Immature natural killer cell (primary cell): ENCODE measurements around the gene RUNX1. TPM values are rescaled to one million over a fixed set of nuclear protein-coding genes. Genes with fewer than 3 reads are reported as not detected.

ENCODE experiments used
- DNase-seq, 3 donors: peaks; one replicate each; pipeline ENCODE4 v3.0.0; 2022; ENCODE audit warnings: mixed read lengths in 1 of 3
- H3K27ac Mint-ChIP-seq, 6 donors: one replicate each; pipeline ENCODE4 v1.8.0; 2020; ENCODE audit warnings: mixed read lengths in 6 of 6, mild to moderate bottlenecking in 5 of 6, inconsistent platforms in 4 of 6, moderate library complexity in 3 of 6
- H3K27me3 Mint-ChIP-seq, 3 donors: one replicate each; pipeline ENCODE4 v1.8.0; 2020 to 2021; ENCODE audit warnings: low read depth in 3 of 3, mild to moderate bottlenecking in 3 of 3, mixed read lengths in 3 of 3, moderate library complexity in 3 of 3, inconsistent platforms in 1 of 3
- H3K36me3 Mint-ChIP-seq, 3 donors: one replicate each; pipeline ENCODE4 v1.8.0; 2020; ENCODE audit warnings: mixed read lengths in 3 of 3, inconsistent platforms in 2 of 3, mild to moderate bottlenecking in 2 of 3
- H3K4me1 Mint-ChIP-seq, 2 donors: one replicate each; pipeline ENCODE4 v1.8.0; 2020; ENCODE audit warnings: inconsistent platforms in 2 of 2, mild to moderate bottlenecking in 2 of 2, mixed read lengths in 2 of 2, moderate library complexity in 1 of 2
- H3K4me3 Mint-ChIP-seq, 5 donors: one replicate each; pipeline ENCODE4 v1.8.0; 2020; ENCODE audit warnings: mild to moderate bottlenecking in 5 of 5, mixed read lengths in 5 of 5, inconsistent platforms in 3 of 5, moderate library complexity in 3 of 5
- H3K9me3 Mint-ChIP-seq, 6 donors: one replicate each; pipeline ENCODE4 v1.8.0; 2020; ENCODE audit warnings: mild to moderate bottlenecking in 6 of 6, mixed read lengths in 6 of 6, inconsistent platforms in 4 of 6, moderate library complexity in 3 of 6
- polyA plus RNA-seq, 3 donors: library from polyadenylated mRNA; unstranded; fragments of 300-500 nt; fragmentation: Illumina TruSeq; gene quantifications; one replicate each; pipeline ENCODE4 v1.2.3, GENCODE V29; 2021

RUNX1 gene
- polyA plus RNA-seq, 3 donors from 2014 or later: 6.2 to 25.2 (median 10.6) TPM

DNA sequence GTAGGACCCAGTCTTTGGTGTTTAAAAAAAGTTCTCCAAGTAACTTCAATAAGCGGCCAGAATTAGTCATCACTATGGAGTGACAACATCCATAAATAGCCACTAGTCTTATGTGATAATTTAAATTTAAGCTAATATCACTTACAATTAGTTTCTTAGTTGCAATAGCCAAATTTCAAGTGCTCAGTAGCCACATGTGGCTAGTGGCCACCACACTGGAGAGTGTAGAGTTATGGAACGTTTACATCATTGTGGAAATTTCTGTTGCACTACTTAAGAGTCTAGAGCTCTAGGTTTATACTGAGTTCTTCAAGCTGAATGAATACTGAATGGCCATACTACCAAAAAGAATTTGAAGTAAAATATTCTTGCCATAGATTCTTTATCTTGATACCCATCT, 121.1 kb downstream of the RUNX1 start:
- H3K27ac Mint-ChIP-seq: no peak overlapping the region
- DNase-seq: no peak
- no peak overlapping the region for H3K4me3 Mint-ChIP-seq
- no peaks in the 10 kb centered on the region for H3K27me3 Mint-ChIP-seq
- peaks cover 59 to 80% of the 10 kb centered on the region in 2 donors for H3K4me1 Mint-ChIP-seq
- H3K9me3 Mint-ChIP-seq: peaks cover 0 to 1% (median 0%) of the 10 kb centered on the region in 6 donors
- H3K36me3 Mint-ChIP-seq: peaks cover 0 to 12% (median 3%) of the 10 kb centered on the region in 3 donors

DNA sequence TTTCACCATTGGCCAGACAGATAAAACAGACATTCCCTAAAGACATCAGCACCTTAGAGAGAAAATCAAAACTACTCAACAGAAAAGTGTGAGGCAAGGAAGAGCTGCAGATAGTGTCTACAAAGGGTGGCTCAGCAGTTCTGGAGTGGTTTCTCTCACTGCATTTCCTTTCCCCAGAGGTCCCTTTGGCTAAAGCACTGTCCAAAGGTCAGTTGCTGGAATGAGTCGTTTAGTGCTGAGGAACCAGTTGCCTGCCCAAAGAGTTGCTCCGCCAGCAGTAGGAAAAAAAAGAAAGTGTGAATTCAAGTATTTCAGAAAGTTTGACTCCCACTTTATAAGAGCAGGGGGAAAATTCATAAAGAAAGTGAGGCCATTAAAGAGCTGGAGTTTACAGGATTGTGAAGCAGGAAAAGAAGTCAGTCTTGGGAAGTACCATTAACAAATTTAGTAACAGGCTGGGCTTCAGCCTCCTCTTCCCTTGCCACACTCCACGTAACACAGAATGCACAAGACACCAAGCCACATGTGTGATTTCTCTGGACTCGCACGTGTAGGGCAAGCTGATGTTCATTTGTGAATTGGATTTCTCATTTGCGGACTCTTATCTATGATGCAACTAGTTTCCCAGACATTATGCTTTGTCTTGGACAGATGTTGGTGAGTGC, 122.2 kb downstream of the RUNX1 start:
- Mint-ChIP-seq H3K27ac (no peak overlapping the region), H3K9me3 (peaks cover 0 to 1% (median 0%) of the 10 kb centered on the region in 6 donors), H3K4me3 (no peak overlapping the region), H3K27me3 (no peaks in the 10 kb centered on the region), H3K36me3 (peaks cover 2 to 12% (median 3%) of the 10 kb centered on the region in 3 donors), H3K4me1 (peaks cover 58 to 80% of the 10 kb centered on the region in 2 donors)
- DNase-seq: no peak

DNA sequence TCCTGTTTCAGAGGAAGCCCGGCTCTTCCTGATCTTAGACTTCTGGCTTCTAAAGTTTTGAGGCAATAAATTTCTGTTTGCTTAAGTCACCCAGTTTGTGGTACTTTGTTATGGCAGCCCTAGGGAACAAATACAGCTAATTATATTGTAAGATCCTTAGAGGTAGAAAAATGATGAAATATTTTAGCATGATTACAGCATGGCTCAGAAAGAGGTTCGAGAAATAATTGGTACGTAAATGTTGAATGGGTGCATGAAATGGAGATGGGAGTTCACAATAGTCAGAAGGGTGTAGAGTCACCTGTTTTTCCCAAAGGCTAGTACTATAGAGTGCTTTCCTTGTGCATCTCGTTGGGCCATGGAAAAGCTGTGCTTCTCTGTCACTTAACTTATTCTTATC, 123.5 kb downstream of the RUNX1 start:
- Mint-ChIP-seq H3K27me3 (no peaks in the 10 kb centered on the region), H3K4me1 (peaks cover 54 to 77% of the 10 kb centered on the region in 2 donors), H3K9me3 (peaks cover 0 to 1% (median 0%) of the 10 kb centered on the region in 6 donors), H3K27ac (no peak overlapping the region), H3K36me3 (peaks cover 3 to 16% (median 7%) of the 10 kb centered on the region in 3 donors), H3K4me3 (no peak overlapping the region)
- DNase-seq: no peak

DNA sequence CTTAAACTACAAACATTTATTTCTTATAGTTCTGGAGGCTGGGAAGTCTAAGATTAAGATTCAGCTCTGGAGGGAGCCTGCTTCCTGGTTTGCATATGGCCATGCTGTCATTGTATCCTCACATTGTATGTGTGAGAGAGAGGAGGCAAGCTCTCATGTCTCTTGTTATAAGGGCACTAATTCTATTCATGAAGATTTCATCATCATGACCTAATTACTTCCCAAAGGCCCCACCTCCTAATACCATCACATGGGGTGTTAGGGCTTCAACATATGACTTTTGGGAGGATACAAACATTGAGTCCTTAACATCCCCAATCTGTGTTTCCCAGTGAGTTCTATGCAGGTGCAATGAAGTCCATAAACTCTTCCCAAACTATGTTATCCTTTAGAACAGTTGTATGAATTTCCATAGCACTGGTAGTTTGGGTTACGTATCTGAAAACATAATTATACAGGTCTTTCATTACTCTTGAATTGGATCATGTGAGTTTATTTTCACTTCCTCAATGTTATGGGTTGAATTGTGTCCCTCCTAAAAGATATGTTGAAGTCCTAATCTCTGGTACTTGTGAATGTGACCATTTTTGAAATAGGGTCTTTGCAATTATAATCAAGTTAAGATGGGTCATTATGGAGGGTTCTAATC, 124.2 kb downstream of the RUNX1 start:
- Mint-ChIP-seq H3K4me1 (peaks cover 54 to 76% of the 10 kb centered on the region in 2 donors), H3K36me3 (peaks cover 3 to 16% (median 7%) of the 10 kb centered on the region in 3 donors), H3K27me3 (no peaks in the 10 kb centered on the region), H3K9me3 (peaks cover 0 to 1% (median 0%) of the 10 kb centered on the region in 6 donors), H3K27ac (peak overlapping the region in 1 of 6 donors; percentile 1), H3K4me3 (no peak overlapping the region)
- DNase-seq: no peak

DNA sequence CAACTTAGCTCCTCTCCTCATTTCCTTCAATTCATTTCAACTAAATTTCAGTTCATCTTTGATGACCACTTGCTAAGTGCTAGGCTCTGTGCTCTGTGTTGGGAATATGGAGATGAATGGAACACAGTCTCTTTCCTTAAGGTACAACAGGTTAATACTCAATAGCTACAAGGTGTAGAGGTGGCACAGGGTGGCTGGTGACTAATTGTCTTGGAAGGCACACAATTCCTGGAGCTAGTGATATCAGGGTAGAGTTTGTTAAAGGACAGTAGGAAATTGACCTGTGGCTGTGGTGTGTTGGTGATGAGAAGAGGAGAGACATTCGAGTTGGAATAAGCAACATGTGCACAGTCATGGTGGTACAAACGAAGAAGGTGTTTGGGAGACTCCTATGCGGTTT, 124.9 kb downstream of the RUNX1 start:
- Mint-ChIP-seq H3K4me3 (no peak overlapping the region), H3K36me3 (peaks cover 3 to 16% (median 7%) of the 10 kb centered on the region in 3 donors), H3K9me3 (peaks cover 0 to 1% (median 0%) of the 10 kb centered on the region in 6 donors), H3K4me1 (peaks cover 57 to 79% of the 10 kb centered on the region in 2 donors), H3K27me3 (no peaks in the 10 kb centered on the region), H3K27ac (peak overlapping the region in 4 of 6 donors; percentile 10 to 36 (median 22))
- no peak for DNase-seq

DNA sequence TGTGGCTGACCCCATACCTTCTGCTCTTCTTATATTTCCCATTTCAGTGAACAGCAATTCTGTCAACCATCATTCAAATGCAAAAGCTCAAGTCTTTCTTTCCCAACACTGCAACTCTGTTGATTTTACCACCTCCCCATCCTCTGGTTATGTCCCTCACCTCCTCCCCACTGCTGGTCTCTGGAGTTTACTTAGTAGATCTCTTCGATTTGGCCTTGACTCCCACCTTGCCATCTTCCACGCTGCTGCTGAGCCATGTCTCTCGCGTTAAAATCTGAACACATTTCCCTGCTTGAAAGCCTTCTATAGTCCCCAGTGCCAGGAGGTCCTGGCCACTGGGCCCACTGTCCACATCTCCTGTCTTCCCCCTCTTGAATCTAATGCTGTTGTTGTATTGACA, 125.5 kb downstream of the RUNX1 start:
- Mint-ChIP-seq H3K36me3 (peaks cover 3 to 16% (median 7%) of the 10 kb centered on the region in 3 donors), H3K27me3 (no peaks in the 10 kb centered on the region), H3K4me3 (peak overlapping the region in 1 of 5 donors; percentile 0), H3K27ac (peak overlapping the region in 4 of 6 donors; percentile 9 to 32 (median 12)), H3K4me1 (peaks cover 60 to 79% of the 10 kb centered on the region in 2 donors), H3K9me3 (peaks cover 0 to 1% (median 0%) of the 10 kb centered on the region in 6 donors)
- no peak for DNase-seq

DNA sequence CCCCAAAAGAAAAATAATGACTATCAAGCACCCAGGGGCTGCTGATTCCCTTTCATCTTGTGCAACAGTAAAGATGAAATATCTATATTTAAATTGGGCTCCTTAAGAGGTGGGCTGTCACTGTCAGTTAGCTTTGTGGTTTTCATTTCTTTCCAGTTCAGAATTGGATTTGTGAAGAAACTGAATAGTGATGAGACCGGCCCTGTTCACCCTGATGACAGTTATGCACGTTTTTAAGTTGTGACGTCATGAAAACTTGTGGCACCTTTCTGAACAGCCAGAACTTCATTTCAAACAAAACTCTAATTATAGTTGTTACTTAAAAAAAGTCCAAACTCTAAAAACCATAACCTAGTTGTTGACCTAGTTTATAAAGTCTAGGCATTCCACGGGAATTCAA, 125.9 kb downstream of the RUNX1 start:
- H3K36me3 Mint-ChIP-seq: peaks cover 3 to 16% (median 7%) of the 10 kb centered on the region in 3 donors
- peaks cover 60 to 79% of the 10 kb centered on the region in 2 donors for H3K4me1 Mint-ChIP-seq
- H3K9me3 Mint-ChIP-seq: peaks cover 0 to 1% (median 0%) of the 10 kb centered on the region in 6 donors
- no peak for DNase-seq
- peak overlapping the region in 1 of 6 donors; percentile 32 for H3K27ac Mint-ChIP-seq
- H3K27me3 Mint-ChIP-seq: no peaks in the 10 kb centered on the region
- H3K4me3 Mint-ChIP-seq: no peak overlapping the region

DNA sequence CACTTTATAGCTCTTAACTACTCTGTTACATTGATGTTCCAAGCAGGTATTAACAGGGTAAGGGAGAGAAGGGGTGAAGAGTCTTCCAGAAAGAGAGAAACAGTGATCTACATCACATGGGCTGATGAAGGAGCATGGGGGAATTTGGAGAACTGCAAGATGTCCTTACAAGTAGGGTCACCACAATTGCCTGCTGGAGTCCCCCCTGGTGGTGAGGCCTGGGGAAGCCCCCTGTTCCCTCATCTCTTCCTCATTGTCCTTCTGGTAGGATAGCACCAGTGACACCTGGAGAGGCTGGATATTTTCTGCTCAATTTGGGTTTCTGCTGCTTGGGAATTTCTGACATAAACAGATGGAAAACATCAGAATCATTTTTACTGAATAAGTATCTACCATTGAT, 126.6 kb downstream of the RUNX1 start:
- H3K27ac Mint-ChIP-seq: peak overlapping the region in 1 of 6 donors; percentile 32
- H3K4me1 Mint-ChIP-seq: peaks cover 63 to 80% of the 10 kb centered on the region in 2 donors
- H3K27me3 Mint-ChIP-seq: no peaks in the 10 kb centered on the region
- no peak for DNase-seq
- no peak overlapping the region for H3K4me3 Mint-ChIP-seq
- H3K36me3 Mint-ChIP-seq: peaks cover 3 to 16% (median 7%) of the 10 kb centered on the region in 3 donors
- H3K9me3 Mint-ChIP-seq: peaks cover 0 to 1% (median 0%) of the 10 kb centered on the region in 6 donors

DNA sequence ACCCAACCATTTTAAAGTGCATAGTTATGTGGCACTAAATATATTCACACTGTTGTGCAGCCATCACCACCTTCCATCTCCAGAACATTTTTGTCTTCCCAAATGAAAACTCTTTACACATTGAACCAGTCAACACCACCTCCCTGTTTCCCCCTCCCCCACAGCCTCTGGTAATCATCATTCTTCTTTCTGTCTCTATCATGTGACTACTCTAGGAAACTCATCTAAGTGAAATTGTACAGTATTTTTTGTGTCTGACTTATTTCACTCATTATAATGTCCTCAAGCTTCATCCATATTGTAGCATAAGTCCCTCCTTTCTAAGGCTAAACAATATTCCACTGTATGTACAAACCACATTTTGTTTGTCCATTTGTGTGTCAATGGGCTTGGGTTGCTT, 128.0 kb downstream of the RUNX1 start:
- peaks cover 67 to 79% of the 10 kb centered on the region in 2 donors for H3K4me1 Mint-ChIP-seq
- peaks cover 0 to 14% (median 11%) of the 10 kb centered on the region in 3 donors for H3K36me3 Mint-ChIP-seq
- DNase-seq: no peak
- peak overlapping the region in 2 of 6 donors; percentile 26 to 70 for H3K27ac Mint-ChIP-seq
- H3K9me3 Mint-ChIP-seq: peaks cover 0 to 1% (median 0%) of the 10 kb centered on the region in 6 donors
- no peak overlapping the region for H3K4me3 Mint-ChIP-seq
- peaks cover 0 to 3% (median 2%) of the 10 kb centered on the region in 3 donors for H3K27me3 Mint-ChIP-seq

DNA sequence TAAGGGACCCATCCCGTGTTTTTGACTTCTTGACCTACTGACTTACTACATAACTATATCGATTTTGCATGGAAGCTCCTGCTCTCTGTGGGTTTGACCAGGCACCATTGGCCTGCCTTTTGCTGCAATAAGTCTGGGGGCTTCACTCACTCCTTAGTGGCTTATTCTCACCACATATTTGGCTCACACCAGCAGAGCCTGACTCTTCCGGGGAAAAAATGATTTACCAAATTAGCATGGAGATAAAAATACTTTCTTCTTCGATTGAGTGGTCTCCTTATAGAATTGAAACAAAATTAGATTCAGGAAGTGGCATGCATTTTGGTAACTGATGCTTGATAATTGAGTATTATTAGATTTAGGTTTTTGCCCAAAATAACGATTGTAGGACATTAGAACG, 129.7 kb downstream of the RUNX1 start:
- Mint-ChIP-seq H3K36me3 (peaks cover 0 to 15% (median 11%) of the 10 kb centered on the region in 3 donors), H3K27ac (peak overlapping the region in 2 of 6 donors; percentile 2 to 9), H3K4me1 (peaks cover 61 to 74% of the 10 kb centered on the region in 2 donors), H3K9me3 (peaks cover 0 to 1% (median 0%) of the 10 kb centered on the region in 6 donors), H3K4me3 (no peak overlapping the region), H3K27me3 (peaks cover 0 to 3% (median 2%) of the 10 kb centered on the region in 3 donors)
- no peak for DNase-seq

DNA sequence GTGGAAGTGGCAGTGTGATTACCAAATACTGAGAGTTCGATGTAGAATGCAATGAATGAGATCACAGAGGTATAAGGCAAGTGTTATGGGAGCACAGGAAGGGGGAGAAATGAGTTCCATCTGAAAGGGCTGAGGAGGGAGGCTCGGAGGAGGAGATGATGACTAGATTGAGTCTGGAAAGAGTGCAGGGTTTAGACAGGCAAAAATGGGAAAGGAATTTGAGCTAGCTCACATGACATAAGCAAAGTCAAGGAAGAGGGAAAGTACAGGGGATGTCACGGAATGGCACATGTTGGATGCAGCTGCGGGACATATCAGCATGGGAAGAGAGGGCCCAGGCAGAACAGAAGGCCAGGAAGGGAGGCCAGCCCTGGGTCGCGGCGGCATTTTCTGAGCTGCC, 132.7 kb downstream of the RUNX1 start:
- Mint-ChIP-seq H3K36me3 (peaks cover 0 to 12% (median 12%) of the 10 kb centered on the region in 3 donors), H3K27ac (peak overlapping the region in 1 of 6 donors; percentile 2), H3K4me3 (no peak overlapping the region), H3K9me3 (no peaks in the 10 kb centered on the region), H3K4me1 (peaks cover 55 to 75% of the 10 kb centered on the region in 2 donors), H3K27me3 (peaks cover 0 to 3% (median 2%) of the 10 kb centered on the region in 3 donors)
- no peak for DNase-seq

DNA sequence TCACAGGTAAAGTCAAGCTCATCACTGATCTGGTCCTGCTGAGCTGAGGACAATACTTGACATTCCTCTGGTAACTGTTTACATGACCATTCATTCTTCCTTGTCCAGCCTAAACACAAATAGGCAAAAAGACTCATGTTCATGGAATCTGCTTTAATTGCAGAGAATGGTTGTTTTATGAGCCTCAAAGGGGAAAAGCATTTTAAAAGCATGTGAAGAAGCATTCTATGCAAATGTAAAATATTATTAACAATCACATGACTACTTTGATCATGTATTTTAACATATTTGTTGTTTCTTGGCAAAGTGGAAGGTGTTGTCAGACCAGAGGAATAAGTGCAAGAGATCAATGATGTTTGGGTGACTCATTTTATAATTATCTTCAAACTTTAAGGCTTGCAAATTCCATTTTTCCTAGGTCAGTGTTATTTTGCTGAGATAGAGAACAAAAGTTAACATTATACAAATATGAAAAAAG, 133.7 kb downstream of the RUNX1 start:
- Mint-ChIP-seq H3K36me3 (peaks cover 0 to 8% (median 7%) of the 10 kb centered on the region in 3 donors), H3K9me3 (no peaks in the 10 kb centered on the region), H3K4me1 (peaks cover 57 to 78% of the 10 kb centered on the region in 2 donors), H3K4me3 (no peak overlapping the region), H3K27ac (peak overlapping the region in 1 of 6 donors; percentile 8), H3K27me3 (peaks cover 0 to 6% (median 2%) of the 10 kb centered on the region in 3 donors)
- DNase-seq: no peak

DNA sequence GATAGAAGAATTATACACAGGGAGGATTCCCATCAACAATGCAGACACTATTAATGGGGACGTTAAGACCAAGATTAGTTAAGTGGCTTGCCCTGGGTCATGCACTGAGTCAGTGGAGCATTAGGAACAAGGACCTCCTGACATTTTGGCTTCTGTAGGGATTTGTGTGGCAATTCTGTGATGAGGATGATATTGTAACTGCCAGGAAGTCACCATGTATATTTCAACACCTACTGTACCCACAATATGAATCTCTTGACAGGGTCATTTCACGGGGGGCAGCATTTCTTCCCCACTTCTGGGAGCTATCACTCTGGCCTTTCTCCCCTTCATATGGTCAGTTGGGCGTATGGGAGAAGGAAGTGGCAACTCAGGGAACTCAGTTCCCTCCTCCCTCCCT, 134.9 kb downstream of the RUNX1 start:
- Mint-ChIP-seq H3K9me3 (no peaks in the 10 kb centered on the region), H3K4me1 (peaks cover 60 to 79% of the 10 kb centered on the region in 2 donors), H3K36me3 (peaks cover 0 to 8% (median 7%) of the 10 kb centered on the region in 3 donors), H3K27me3 (peaks cover 0 to 9% (median 2%) of the 10 kb centered on the region in 3 donors), H3K4me3 (no peak overlapping the region), H3K27ac (no peak overlapping the region)
- DNase-seq: no peak

DNA sequence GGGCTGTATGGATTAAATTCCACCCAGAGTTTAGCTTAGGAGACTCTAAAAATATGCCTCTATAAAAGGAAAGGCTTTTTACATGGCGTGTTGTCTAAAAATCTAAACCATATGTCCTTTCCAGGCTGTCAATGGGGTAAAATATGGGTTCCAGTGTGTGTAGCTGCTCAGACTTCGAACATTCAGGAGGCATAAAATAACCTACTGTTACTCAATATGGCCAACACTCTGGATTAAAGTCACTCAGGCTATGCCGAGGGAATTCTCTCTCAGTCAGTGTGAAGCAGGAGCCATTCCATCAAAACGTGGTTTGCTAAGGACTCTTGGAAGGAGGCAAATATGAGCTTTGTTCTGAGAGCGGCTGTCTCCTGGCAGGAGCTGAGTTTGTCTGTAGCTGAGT, 135.3 kb downstream of the RUNX1 start:
- H3K27ac Mint-ChIP-seq: no peak overlapping the region
- no peak overlapping the region for H3K4me3 Mint-ChIP-seq
- no peaks in the 10 kb centered on the region for H3K9me3 Mint-ChIP-seq
- peaks cover 0 to 8% (median 7%) of the 10 kb centered on the region in 3 donors for H3K36me3 Mint-ChIP-seq
- peaks cover 0 to 9% (median 2%) of the 10 kb centered on the region in 3 donors for H3K27me3 Mint-ChIP-seq
- peaks cover 61 to 79% of the 10 kb centered on the region in 2 donors for H3K4me1 Mint-ChIP-seq
- no peak for DNase-seq
